ENCODE results near the gene ZDHHC1. TPM values are rescaled to one million over a fixed set of nuclear protein-coding genes. Genes with fewer than 3 reads are reported as not detected.

ZDHHC1 gene
- total RNA-seq, 1 donor from 2014 or later: 16.3 TPM

DNA sequence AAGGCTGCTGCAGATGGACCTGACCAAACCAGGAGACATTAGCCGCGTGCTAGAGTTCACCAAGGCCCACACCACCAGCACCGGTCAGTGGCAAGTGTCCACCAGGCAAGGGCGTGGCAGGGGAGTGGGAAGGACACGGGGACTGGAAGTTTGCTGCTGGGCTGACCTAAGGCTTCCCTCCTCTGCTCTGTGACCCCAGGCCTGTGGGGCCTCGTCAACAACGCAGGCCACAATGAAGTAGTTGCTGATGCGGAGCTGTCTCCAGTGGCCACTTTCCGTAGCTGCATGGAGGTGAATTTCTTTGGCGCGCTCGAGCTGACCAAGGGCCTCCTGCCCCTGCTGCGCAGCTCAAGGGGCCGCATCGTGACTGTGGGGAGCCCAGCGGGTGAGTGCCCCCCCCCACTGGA lies 19.5 kb upstream of the ZDHHC1 start:
- intact Hi-C loops (cut with DNase I): no loop called here
- ATAC-seq (no peak), DNase-seq (ENCODE audit: low spot score) (no peak)

DNA sequence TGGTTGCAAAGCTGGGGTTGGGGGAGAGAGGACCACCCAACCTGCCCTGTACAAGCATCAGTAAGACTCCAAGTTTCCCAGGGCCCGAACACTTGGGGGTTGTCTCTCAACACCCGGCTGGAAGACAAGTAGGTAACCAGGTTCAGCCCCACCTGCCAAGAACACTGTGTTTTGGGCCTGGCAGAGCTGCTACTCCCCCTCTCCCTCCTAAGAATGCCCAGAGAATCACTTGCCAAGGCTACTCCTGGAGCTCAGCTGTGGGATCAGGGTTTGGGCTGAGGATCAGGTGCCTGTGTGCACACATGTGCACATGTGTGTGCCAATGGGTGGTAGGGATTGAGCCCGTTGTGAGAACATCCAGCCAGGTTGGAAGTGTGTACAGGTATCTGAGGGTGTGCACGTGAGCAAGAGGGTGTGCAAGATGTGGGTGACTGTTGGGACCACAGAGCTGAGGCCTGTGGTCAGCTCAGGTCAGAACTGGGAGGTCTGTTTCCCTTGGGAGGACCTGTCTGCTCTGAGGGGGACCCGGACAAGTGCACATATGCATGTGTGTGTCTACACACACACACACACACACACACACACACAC lies 16.9 kb upstream of the ZDHHC1 start:
- intact Hi-C loops (cut with DNase I): no loop called here
- ATAC-seq (no peak), DNase-seq (ENCODE audit: low spot score) (no peak)

DNA sequence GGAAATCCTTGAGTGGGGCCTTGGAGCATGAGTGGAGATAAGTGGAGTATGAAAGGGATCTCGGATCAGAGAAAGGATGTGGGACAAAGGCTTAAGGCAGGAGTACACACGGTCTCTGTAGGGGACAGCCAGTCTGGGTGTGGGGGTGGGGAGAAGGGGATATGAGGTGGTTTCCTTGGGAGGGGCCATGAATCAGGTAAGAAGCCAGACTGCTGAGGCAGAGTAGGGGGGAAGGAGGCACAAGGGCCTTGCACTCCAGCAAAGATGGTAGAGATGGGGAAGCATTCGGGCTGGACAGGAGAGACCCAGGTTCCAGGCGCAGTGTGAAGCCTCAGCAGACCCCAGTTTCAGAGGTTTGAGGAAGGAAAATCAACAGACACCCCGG lies 16.2 kb upstream of the ZDHHC1 start:
- DNase-seq (ENCODE audit: low spot score) (no peak), ATAC-seq (no peak)
- intact Hi-C loops (cut with DNase I): no loop called here

DNA sequence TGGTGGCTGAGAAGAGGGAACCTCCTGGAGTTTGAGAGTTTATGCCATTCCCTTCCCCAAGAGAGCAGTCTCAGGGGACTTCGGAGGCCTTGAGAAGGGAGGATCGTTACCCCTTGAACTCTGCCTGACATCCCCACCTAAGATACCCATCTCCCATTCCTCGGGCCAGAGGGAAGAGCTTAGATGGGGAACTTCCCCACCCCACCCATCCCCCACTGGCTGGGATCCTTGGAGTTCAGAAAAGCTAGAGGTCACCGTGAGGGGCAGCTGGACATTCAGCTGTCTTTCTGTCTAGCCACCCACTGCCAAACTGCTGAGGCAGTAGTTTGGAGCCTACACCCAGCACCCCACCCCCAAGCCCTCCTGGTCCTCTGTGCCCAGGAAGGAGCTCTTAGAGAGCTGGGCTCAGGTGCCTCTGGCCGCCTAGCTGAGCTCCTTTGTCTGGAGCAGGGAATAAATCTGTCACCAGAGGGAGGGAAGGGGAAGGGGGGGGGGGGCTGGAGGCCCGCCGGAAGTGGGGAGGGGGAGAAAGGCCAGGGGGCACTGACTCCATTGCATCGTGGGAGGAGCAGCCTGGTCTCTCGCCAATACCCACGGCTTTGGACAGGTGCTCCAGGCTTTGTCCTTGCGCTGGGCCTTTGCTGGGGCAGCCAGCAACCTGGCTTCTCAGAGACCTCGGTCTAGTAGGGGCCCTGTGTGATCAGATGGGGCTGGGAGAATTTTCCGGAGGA lies 15.7 kb upstream of the ZDHHC1 start:
- DNase-seq (ENCODE audit: low spot score): no peak
- intact Hi-C loops (cut with DNase I): no loop called here
- ATAC-seq: no peak

- peak; percentile 17 for ATAC-seq
- intact Hi-C loops (cut with DNase I): no loop called here
- no peak for DNase-seq (ENCODE audit: low spot score)
Measured at GRCh38 chr16:67430977-67431774, 14.9 kb upstream of the ZDHHC1 start, which contains the start of gene HSD11B2. HSD11B2 (plus strand) TSS chr16:67431121; CDS start chr16:67431249, 128 bp downstream.

- ATAC-seq: no peak
- no peak for DNase-seq (ENCODE audit: low spot score)
- intact Hi-C loops (cut with DNase I): no loop called here
Measured at GRCh38 chr16:67430504-67430976, 14.3 kb upstream of the ZDHHC1 start.

GRCh38 chr16:67429799-67430503 lies 13.7 kb upstream of the ZDHHC1 start:
- intact Hi-C loops (cut with DNase I): loop anchor here (5.0 kb wide), 1 partner anchor 37 kb away; no protein-coding TSS in a partner anchor
- DNase-seq (ENCODE audit: low spot score): no peak
- ATAC-seq: no peak

DNA sequence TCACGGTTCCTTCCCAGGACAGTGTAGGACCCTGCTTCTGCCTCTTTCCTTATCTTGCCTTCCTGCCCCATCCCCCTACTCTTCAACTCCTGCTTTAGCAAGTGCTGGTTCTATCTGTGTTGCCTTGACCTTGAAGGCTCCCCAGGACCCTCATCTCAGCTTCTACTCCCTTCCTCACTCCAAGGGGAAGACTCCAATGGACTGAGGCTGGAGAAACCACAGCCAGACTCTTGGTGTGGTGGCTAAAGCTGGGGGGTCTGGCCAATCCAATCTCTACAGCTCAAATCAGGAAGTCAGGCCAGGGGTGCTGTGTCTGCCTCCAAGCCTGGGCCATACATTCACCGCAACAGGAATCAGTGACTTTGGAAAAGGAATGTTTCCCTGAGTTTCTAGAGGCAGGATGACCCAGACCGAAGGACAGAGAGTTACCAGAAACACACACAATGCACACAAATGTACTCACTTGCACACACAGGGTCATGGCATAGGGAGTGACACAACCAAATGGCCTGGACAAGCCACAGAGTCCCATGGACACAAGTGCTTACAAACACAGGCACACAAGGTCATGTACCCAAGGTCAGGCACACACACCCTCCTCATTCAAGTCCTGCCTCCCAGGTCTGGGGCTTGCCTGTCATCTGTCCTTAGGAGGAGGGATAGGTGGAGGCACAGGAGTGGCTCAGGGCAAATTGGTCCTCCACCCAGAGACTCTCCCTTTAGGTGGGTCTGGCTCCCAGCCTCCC lies 12.9 kb upstream of the ZDHHC1 start:
- ATAC-seq: no peak
- intact Hi-C loops (cut with DNase I): loop anchor here (5.0 kb wide), 1 partner anchor 38 kb away; no protein-coding TSS in a partner anchor
- no peak for DNase-seq (ENCODE audit: low spot score)

GRCh38 chr16:67428146-67428731 lies 12.0 kb upstream of the ZDHHC1 start:
- intact Hi-C loops (cut with DNase I): loop anchor here (5.0 kb wide), 1 partner anchor 39 kb away; no protein-coding TSS in a partner anchor
- DNase-seq (ENCODE audit: low spot score): peak; percentile 83
- ATAC-seq: peak; percentile 88

DNA sequence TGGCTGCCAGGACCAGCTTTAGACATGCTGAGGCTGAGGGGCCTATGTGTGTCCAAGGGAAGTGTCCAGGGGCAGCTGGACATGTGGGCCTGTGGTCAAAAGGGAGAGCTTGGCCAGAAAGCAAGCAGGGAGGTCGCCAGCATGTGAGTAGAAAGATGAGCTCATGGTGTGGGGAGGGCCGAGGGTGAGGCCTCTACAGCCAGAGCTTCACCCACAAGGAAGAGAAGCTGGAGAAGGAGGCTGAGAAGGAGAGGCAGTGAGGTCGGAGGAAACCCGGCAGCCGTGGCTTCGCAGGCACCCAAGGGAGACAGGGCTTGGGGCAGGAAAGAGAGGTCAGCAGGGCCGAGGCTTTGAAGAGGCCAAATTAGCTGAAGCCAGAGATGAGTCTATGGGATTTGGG lies 10.7 kb upstream of the ZDHHC1 start:
- intact Hi-C loops (cut with DNase I): loop anchor here (5.0 kb wide), 1 partner anchor 40 kb away; no protein-coding TSS in a partner anchor
- ATAC-seq: peak; percentile 49
- no peak for DNase-seq (ENCODE audit: low spot score)

GRCh38 chr16:67426022-67426421 lies 9.7 kb upstream of the ZDHHC1 start:
- intact Hi-C loops (cut with DNase I): loop anchor here (5.0 kb wide), 1 partner anchor 41 kb away; no protein-coding TSS in a partner anchor
- ATAC-seq: no peak
- DNase-seq (ENCODE audit: low spot score): no peak

GRCh38 chr16:67425580-67425979 lies 9.3 kb upstream of the ZDHHC1 start:
- intact Hi-C loops (cut with DNase I): loop anchor here (5.0 kb wide), 1 partner anchor 42 kb away; no protein-coding TSS in a partner anchor
- DNase-seq (ENCODE audit: low spot score) (no peak), ATAC-seq (no peak)

DNA sequence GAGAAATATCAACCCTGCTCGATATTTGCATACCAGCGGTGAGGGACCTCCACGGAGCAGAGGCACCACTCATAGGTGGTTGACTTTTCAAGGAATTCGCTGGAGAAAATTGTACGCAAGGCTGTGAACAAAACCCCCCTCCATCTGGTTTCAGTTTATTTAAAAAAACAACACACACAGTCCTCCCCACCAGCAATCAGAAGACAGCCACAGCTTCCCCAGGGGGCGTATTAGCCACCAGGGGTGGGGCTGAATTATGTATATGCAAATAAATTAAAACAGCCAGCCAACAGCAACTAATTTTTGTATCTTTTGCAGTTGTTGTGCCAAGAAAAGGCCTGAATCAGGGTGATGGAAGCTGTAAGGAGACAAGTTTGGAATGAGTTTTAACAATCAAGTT lies 8.8 kb upstream of the ZDHHC1 start:
- DNase-seq (ENCODE audit: low spot score) (no peak), ATAC-seq (no peak)
- intact Hi-C loops (cut with DNase I): loop anchor here (5.0 kb wide), 1 partner anchor 42 kb away; no protein-coding TSS in a partner anchor

- DNase-seq (ENCODE audit: low spot score) (no peak), ATAC-seq (no peak)
- intact Hi-C loops (cut with DNase I): no loop called here
Measured at GRCh38 chr16:67424261-67424615, 8.0 kb upstream of the ZDHHC1 start.

GRCh38 chr16:67423611-67424260 lies 7.5 kb upstream of the ZDHHC1 start:
- DNase-seq (ENCODE audit: low spot score) (no peak), ATAC-seq (no peak)
- intact Hi-C loops (cut with DNase I): no loop called here

DNA sequence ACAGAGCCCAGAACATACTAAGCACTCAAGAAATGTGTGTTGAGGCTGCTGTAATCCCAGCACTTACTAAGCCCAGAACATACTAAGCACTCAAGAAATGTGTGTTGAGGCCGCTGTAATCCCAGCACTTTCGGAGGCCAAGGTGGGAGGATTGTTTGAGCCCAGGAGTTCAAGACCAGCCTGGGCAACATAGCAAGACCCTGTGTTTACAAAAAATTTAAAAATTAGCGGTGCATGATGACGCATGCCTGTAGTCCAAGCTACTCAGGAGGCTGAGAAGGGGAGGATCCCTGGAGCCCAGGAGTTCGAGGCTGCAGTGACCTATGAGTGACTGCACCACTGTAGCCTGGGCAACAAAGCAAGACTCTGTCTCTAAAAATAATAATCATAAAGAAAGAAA lies 6.7 kb upstream of the ZDHHC1 start:
- intact Hi-C loops (cut with DNase I): no loop called here
- ATAC-seq (no peak), DNase-seq (ENCODE audit: low spot score) (no peak)

- DNase-seq (ENCODE audit: low spot score) (no peak), ATAC-seq (no peak)
- intact Hi-C loops (cut with DNase I): no loop called here
Measured at GRCh38 chr16:67421030-67421429, 4.8 kb upstream of the ZDHHC1 start.
